Endothelial cell of umbilical vein (primary cell): ENCODE data around the gene MAP4K5. TPM values are rescaled to one million over a fixed set of nuclear protein-coding genes. Genes with fewer than 3 reads are reported as not detected.
"Not testable (repeated sequence)": the region's sequence is repeated elsewhere in the genome, so short reads cannot be mapped to it uniquely, and the experiment has no call there.

Source experiments
- BruUV-seq: library from RNA; stranded (reverse); fragments of 400-500 nt; replicated peaks from 2 replicates; lab custom pipeline; 2021; lab: Mats Ljungman, UMichigan
- CTCF ChIA-PET: fragments of 300-600, 350-600 bp; sonication (Branson Sonifier 250); formaldehyde crosslinking; loops from one replicate; lab custom pipeline; 2021; ENCODE audit warnings: antibody characterized with exemption, inconsistent platforms; lab: Charles Lee
- POLR2A ChIA-PET: fragments of 300-600, 350-600 bp; sonication (Branson Sonifier 250); formaldehyde crosslinking; loops from one replicate; lab custom pipeline; 2021; ENCODE audit warnings: antibody characterized with exemption, inconsistent platforms; lab: Charles Lee
- DNase-seq: peaks from one replicate; pipeline ENCODE4 v3.0.0-alpha.2; 2011; ENCODE audit warnings: low read depth, low spot score
- FAIRE-seq: peaks from 2 replicates; lab custom pipeline; 2011; peaks lifted over from hg19 to GRCh38; lab: Jason Lieb, UNC
- H2AFZ ChIP-seq: 2 replicates; pipeline ENCODE4 v1.6.0; 2012; ENCODE audit warnings: low read depth, low read length, control low read depth, inconsistent platforms
- H3K27ac ChIP-seq: 2 replicates; pipeline ENCODE4 v1.5.1; 2011; ENCODE audit warnings: low read depth, mild to moderate bottlenecking, control low read depth, low read length, moderate library complexity; ENCODE audit not compliant: insufficient read depth
- H3K27me3 ChIP-seq, 2 experiments: 2 replicates each; pipeline versions ENCODE4 v1.6.0 to v1.6.1; 2011; ENCODE audit warnings: low read length in 2 of 2, mixed read lengths in 1 of 2; ENCODE audit not compliant: control insufficient read depth in 2 of 2, insufficient read depth in 2 of 2
- H3K36me3 ChIP-seq, 2 experiments: 2 replicates in 1 of 2; 3 replicates in 1 of 2; pipeline ENCODE4 v1.5.1; 2011; ENCODE audit warnings: low read length in 2 of 2, mild to moderate bottlenecking in 1 of 2, moderate library complexity in 1 of 2; ENCODE audit not compliant: control insufficient read depth in 2 of 2, insufficient read depth in 2 of 2; ENCODE audit errors: extremely low read depth in 1 of 2
- H3K4me1 ChIP-seq: 3 replicates; pipeline ENCODE4 v1.5.1; 2011; ENCODE audit warnings: mild to moderate bottlenecking, low read length; ENCODE audit not compliant: control insufficient read depth, insufficient read depth; ENCODE audit errors: extremely low read depth
- H3K4me2 ChIP-seq: 2 replicates; pipeline ENCODE4 v1.6.1; 2011; ENCODE audit warnings: low read length, control low read depth, mixed read lengths; ENCODE audit not compliant: insufficient read depth
- H3K4me3 ChIP-seq, 3 experiments: fragments of 200-600 bp in 1 of 3; sonication (generic), shearing (Covaris generic) in 1 of 3; replicated peaks in 1 of 3; 2 replicates each; pipeline ENCODE4 v1.5.1; 2011 to 2016; ENCODE audit warnings: control low read depth in 3 of 3, low read length in 3 of 3, mild to moderate bottlenecking in 2 of 3, inconsistent platforms in 1 of 3, low read depth in 1 of 3, moderate library complexity in 1 of 3; ENCODE audit not compliant: insufficient read depth in 1 of 3
- H3K79me2 ChIP-seq: 2 replicates; pipeline ENCODE4 v1.6.0; 2012; ENCODE audit warnings: low read length, inconsistent platforms; ENCODE audit not compliant: control insufficient read depth, insufficient read depth
- H3K9ac ChIP-seq: replicated peaks from 2 replicates; pipeline ENCODE3; 2011; ENCODE audit warnings: low read length, control low read depth; ENCODE audit not compliant: insufficient read depth; ENCODE audit errors: extremely low read depth
- H3K9me1 ChIP-seq: replicated peaks from 3 replicates; pipeline ENCODE4 v1.6.0; 2011; ENCODE audit warnings: mild to moderate bottlenecking, low read length; ENCODE audit not compliant: control insufficient read depth, insufficient read depth; ENCODE audit errors: extremely low read depth
- H3K9me3 ChIP-seq: replicated peaks from 2 replicates; pipeline ENCODE4 v1.5.1; 2012; ENCODE audit warnings: low read length, inconsistent platforms; ENCODE audit not compliant: control insufficient read depth, insufficient read depth
- H4K20me1 ChIP-seq: replicated peaks from 2 replicates; pipeline ENCODE3; 2011; ENCODE audit warnings: mild to moderate bottlenecking, low read length; ENCODE audit not compliant: control insufficient read depth, insufficient read depth; ENCODE audit errors: extremely low read depth
- FOS ChIP-seq: IDR thresholded peaks from 2 replicates; pipeline ENCODE4 v1.6.1; 2011; ENCODE audit warnings: mild to moderate bottlenecking, low read length, moderate library complexity, borderline replicate concordance; ENCODE audit not compliant: insufficient read depth
- GATA2 ChIP-seq: IDR thresholded peaks from 2 replicates; pipeline ENCODE4 v1.7.0; 2011; ENCODE audit warnings: low read depth, mild to moderate bottlenecking, moderate library complexity, mixed read lengths, low read length; ENCODE audit not compliant: insufficient read length, insufficient read depth
- JUN ChIP-seq: IDR thresholded peaks from 2 replicates; pipeline ENCODE4 v1.6.1; 2011; ENCODE audit warnings: borderline replicate concordance, low read depth; ENCODE audit not compliant: insufficient read length, insufficient read depth
- MAX ChIP-seq: IDR thresholded peaks from 2 replicates; pipeline ENCODE4 v1.6.1; 2011; ENCODE audit not compliant: insufficient read depth, insufficient read length
- POLR2A ChIP-seq: IDR thresholded peaks from 2 replicates; pipeline ENCODE4 v1.6.1; 2012; ENCODE audit warnings: low read depth, mild to moderate bottlenecking, control low read depth, low read length
- POLR2AphosphoS5 ChIP-seq: IDR thresholded peaks from 2 replicates; pipeline ENCODE4 v1.6.1; 2012; ENCODE audit warnings: low read depth, mild to moderate bottlenecking, control low read depth, low read length, moderate library complexity; ENCODE audit not compliant: insufficient read depth
- dilution Hi-C: fragments of 300-500 bp; cut with MboI; formaldehyde crosslinking; loops from one replicate; pipeline ENCODE4 v1.15.0; 2019; ENCODE audit warnings: low sequenced_read_pairs; ENCODE audit not compliant: extremely low pct_ligation_motif_present
- intact Hi-C: fragments of 100-400 bp; cut with micrococcal nuclease; formaldehyde crosslinking; loops from one replicate; pipeline ENCODE4 v1.10.0; 2022
- polyA plus RNA-seq, 4 experiments: library from polyadenylated mRNA; depleted of rRNA in 3 of 4; stranded (reverse) in 3 of 4; unstranded in 1 of 4; fragments of >200 nt; gene quantifications; 2 replicates each; pipeline versions ENCODE4 v1.2.1 to v1.2.3, GENCODE V29; 2011 to 2012; ENCODE audit warnings: missing spikeins in 1 of 4
- total RNA-seq: library from RNA; stranded (reverse); gene quantifications from 2 replicates; pipeline ENCODE4 v1.2.3, GENCODE V29; 2021

MAP4K5 gene
- total and polyA plus RNA-seq, 2 donors (not counting 3 experiments of a cell fraction or from before 2014, with no cell fraction given) = 17.4 to 73.7 TPM

DNA sequence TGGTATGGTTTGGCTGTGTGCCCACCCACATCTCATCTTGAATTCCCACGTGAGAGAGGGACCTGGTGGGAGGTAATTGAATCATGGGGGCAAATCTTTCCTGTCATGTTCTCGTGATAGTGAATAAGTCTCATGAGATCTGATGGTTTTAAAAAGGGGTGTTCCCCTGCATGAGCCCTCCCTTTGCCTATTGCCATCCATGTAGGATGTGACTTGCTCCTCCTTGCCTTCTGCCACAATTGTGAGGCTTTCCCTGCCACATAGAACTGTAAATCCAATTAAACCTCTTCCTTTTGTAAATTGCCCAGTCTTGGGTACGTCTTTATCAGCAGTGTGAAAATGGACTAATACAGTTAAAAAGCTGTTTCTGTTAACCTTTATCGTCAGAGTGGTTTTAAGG, 5.7 kb upstream of the MAP4K5 start:
- H3K9ac ChIP-seq, FAIRE-seq, H3K4me2 ChIP-seq, H3K79me2 ChIP-seq, BruUV-seq, DNase-seq, H4K20me1 ChIP-seq, POLR2A ChIA-PET, H3K36me3 ChIP-seq, intact Hi-C loops, H3K9me1 ChIP-seq, dilution Hi-C loops, H3K27me3 ChIP-seq, H3K9me3 ChIP-seq, H2AFZ ChIP-seq, H3K4me1 ChIP-seq, H3K27ac ChIP-seq, H3K4me3 ChIP-seq: not testable (repeated sequence)
- CTCF ChIA-PET = interaction anchor here (0.8 to 1.3 kb wide), 3 partner anchors 217 to 237 kb away, joined by 3 read pairs; no protein-coding TSS in a partner anchor

- ChIA-PET POLR2A (no interaction called here), CTCF (interaction anchor here (1.2 kb wide), 1 partner anchor 217 kb away, joined by 4 read pairs; no protein-coding TSS in a partner anchor)
- no peaks in the 10 kb centered on the region for H4K20me1 ChIP-seq
- TF ChIP-seq GATA2 (no peak), POLR2AphosphoS5 (no peak), POLR2A (no peak), MAX (no peak), FOS (no peak), JUN (no peak)
- no peak overlapping the region for H3K9ac ChIP-seq
- intact Hi-C loops (loop anchor here (5.0 kb wide), 2 partner anchors 368 to 768 kb away; partner anchors contain the start of gene KLHDC2), dilution Hi-C loops (no loop called here)
- H3K9me3 ChIP-seq = no peaks in the 10 kb centered on the region
- BruUV-seq = no TSS peak
- H3K4me3 ChIP-seq = no peak overlapping the region
- peaks cover 0 to 5% of the 10 kb centered on the region in 2 experiments for H3K27me3 ChIP-seq
- DNase-seq (no peak), FAIRE-seq (no peak)
- H3K4me1 ChIP-seq = peaks cover 16% of the 10 kb centered on the region
- H3K79me2 ChIP-seq = peaks cover 23% of the 10 kb centered on the region
- no peak overlapping the region for H3K4me2 ChIP-seq
- no peaks in the 10 kb centered on the region for H3K9me1 ChIP-seq
- no peaks in the 10 kb centered on the region for H3K36me3 ChIP-seq
- no peak overlapping the region for H3K27ac ChIP-seq
- H2AFZ ChIP-seq = no peak overlapping the region
Measured at GRCh38 chr14:50534997-50535396, 2.6 kb upstream of the MAP4K5 start.
